HG03135 (cell line): ENCODE results near the gene VPS54.

Experiments used
- ATAC-seq: cut with Tn5 transposase; IDR thresholded peaks from one replicate; pipeline ENCODE4 v1.9.1; 2021; ENCODE audit warnings: mild to moderate bottlenecking, moderate library complexity; ENCODE audit not compliant: unreplicated experiment

Gene VPS54

GRCh38 chr2:64024259-64024949 lies 5.2 kb upstream of the VPS54 start:
- ATAC-seq, result no peak

- ATAC-seq, result no peak
These were observed 4.4 kb upstream of the VPS54 start for GRCh38 chr2:64023485-64024258.

GRCh38 chr2:64021578-64021977 lies 2.4 kb upstream of the VPS54 start:
- ATAC-seq, result no peak

- no peak for ATAC-seq
These were observed 824 bp upstream of the VPS54 start for GRCh38 chr2:64019975-64020528.

- ATAC-seq, result no peak
These were observed 536 bp downstream of the VPS54 start for GRCh38 chr2:64018701-64019082.

GRCh38 chr2:64017811-64018700 lies 1.2 kb downstream of the VPS54 start:
- peak; percentile 2 for ATAC-seq

- ATAC-seq, result no peak
These were observed 3.3 kb downstream of the VPS54 start for GRCh38 chr2:64015898-64016297.

- no peak for ATAC-seq
These were observed 3.8 kb downstream of the VPS54 start for GRCh38 chr2:64015391-64015790.

GRCh38 chr2:64014628-64015027 lies 4.6 kb downstream of the VPS54 start:
- no peak for ATAC-seq

- ATAC-seq, result no peak
These were observed 6.2 kb downstream of the VPS54 start for GRCh38 chr2:64013053-64013452.

GRCh38 chr2:64012115-64012514 lies 7.1 kb downstream of the VPS54 start:
- no peak for ATAC-seq

- no peak for ATAC-seq
These were observed 10.7 kb downstream of the VPS54 start for GRCh38 chr2:64008434-64009009.

- ATAC-seq, result no peak
These were observed 11.3 kb downstream of the VPS54 start for GRCh38 chr2:64007924-64008323.

GRCh38 chr2:64005707-64006356 lies 13.4 kb downstream of the VPS54 start:
- ATAC-seq, result no peak

GRCh38 chr2:64003239-64003638 lies 16.0 kb downstream of the VPS54 start:
- ATAC-seq, result no peak

GRCh38 chr2:64001382-64002101 lies 17.7 kb downstream of the VPS54 start:
- no peak for ATAC-seq

- no peak for ATAC-seq
These were observed 18.4 kb downstream of the VPS54 start for GRCh38 chr2:64000630-64001381.

- no peak for ATAC-seq
These were observed 20.2 kb downstream of the VPS54 start for GRCh38 chr2:63999049-63999448.
